Type B pancreatic cell (in vitro differentiated cells): ENCODE measurements around the gene IBA57. TPM values are rescaled to one million over a fixed set of nuclear protein-coding genes. Genes with fewer than 3 reads are reported as not detected.
"Not testable (repeated sequence)": the region's sequence is repeated elsewhere in the genome, so short reads cannot be mapped to it uniquely, and the experiment has no call there.

Experiments used
- DNase-seq: peaks from one replicate; pipeline ENCODE4 v3.0.0; 2021; ENCODE audit warnings: mixed read lengths; ENCODE audit not compliant: unreplicated experiment; ENCODE audit errors: extremely low spot score
- H3K27ac Mint-ChIP-seq: 2 replicates; pipeline ENCODE4 v1.8.0; 2021; ENCODE audit warnings: mild to moderate bottlenecking, mixed read lengths
- H3K27me3 Mint-ChIP-seq: 2 replicates; pipeline ENCODE4 v1.8.0; 2021; ENCODE audit warnings: mixed read lengths
- H3K36me3 Mint-ChIP-seq: 2 replicates; pipeline ENCODE4 v1.8.0; 2021; ENCODE audit warnings: mixed read lengths
- H3K4me1 Mint-ChIP-seq: one replicate; pipeline ENCODE4 v1.8.0; 2021; ENCODE audit warnings: mixed read lengths; ENCODE audit not compliant: unreplicated experiment
- H3K4me3 Mint-ChIP-seq: 2 replicates; pipeline ENCODE4 v1.8.0; 2021; ENCODE audit warnings: mild to moderate bottlenecking, mixed read lengths
- H3K9me3 Mint-ChIP-seq: 2 replicates; pipeline ENCODE4 v1.8.0; 2021; ENCODE audit warnings: mixed read lengths
- CTCF ChIP-seq: fragments of 200-600 bp; sonication (generic); conservative IDR thresholded peaks from 2 replicates; pipeline ENCODE4 v1.5.0; 2021; ENCODE audit warnings: antibody characterized with exemption, mild to moderate bottlenecking
- total RNA-seq: library from RNA; stranded (reverse); gene quantifications from 2 replicates; pipeline ENCODE4 v1.2.1, GENCODE V29; 2021; ENCODE audit warnings: low replicate concordance

IBA57 gene
- total RNA-seq, 1 donor from 2014 or later, result 9.5 TPM

GRCh38 chr1:228225740-228226139 is 60.1 kb downstream of the IBA57 start:
- Mint-ChIP-seq H3K4me3 (no peak overlapping the region), H3K27ac (no peak overlapping the region), H3K4me1 (no peaks in the 10 kb centered on the region), H3K27me3 (no peaks in the 10 kb centered on the region), H3K36me3 (peaks cover 36% of the 10 kb centered on the region), H3K9me3 (no peaks in the 10 kb centered on the region)
- DNase-seq, result no peak
- TF ChIP-seq CTCF, result no peak

DNA sequence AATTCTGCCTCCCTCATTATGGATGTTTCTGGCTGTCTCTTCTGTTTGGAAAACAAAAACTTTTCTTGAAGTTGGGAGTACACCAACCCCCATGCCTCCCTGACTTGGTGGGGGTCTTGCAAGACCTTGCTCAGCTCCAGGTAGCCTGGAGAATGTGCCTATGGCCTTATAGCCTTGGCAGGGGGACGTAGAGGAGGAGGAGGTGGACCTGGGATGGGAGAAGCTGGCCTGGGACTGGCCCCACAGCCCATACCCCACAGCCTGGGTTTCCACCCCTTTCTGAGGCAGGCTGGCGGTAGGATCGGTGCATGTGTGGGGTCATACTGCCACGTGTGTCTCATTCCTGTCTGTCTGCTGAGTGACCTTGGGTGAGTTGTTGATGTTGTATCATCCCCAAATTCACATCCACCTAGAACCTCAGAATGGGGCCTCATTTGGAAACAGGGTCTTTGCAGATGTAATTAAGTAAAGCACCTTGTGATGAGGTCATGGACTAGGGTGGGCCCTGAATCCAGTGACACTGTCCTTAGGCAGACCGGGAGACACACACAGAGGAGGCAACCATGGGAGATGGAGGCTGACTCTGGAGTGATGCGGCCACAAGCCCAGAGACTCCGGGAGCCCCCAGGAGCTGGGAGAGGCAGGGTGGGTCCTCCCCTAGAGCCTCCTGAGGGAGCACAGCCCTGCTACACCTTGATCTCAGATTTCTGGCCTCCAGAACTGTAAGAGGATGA is 60.7 kb downstream of the IBA57 start:
- Mint-ChIP-seq H3K27me3 (no peaks in the 10 kb centered on the region), H3K36me3 (peaks cover 37% of the 10 kb centered on the region), H3K4me3 (no peak overlapping the region), H3K4me1 (no peaks in the 10 kb centered on the region), H3K9me3 (no peaks in the 10 kb centered on the region), H3K27ac (no peak overlapping the region)
- TF ChIP-seq CTCF, result no peak
- peak; percentile 43 for DNase-seq

- peak; percentile 43 for TF ChIP-seq CTCF
- Mint-ChIP-seq H3K4me3 (no peak overlapping the region), H3K27ac (no peak overlapping the region), H3K36me3 (peaks cover 46% of the 10 kb centered on the region), H3K27me3 (no peaks in the 10 kb centered on the region), H3K4me1 (no peaks in the 10 kb centered on the region), H3K9me3 (no peaks in the 10 kb centered on the region)
- DNase-seq, result peak; percentile 64
These were observed 61.6 kb downstream of the IBA57 start for GRCh38 chr1:228226956-228227791.

DNA sequence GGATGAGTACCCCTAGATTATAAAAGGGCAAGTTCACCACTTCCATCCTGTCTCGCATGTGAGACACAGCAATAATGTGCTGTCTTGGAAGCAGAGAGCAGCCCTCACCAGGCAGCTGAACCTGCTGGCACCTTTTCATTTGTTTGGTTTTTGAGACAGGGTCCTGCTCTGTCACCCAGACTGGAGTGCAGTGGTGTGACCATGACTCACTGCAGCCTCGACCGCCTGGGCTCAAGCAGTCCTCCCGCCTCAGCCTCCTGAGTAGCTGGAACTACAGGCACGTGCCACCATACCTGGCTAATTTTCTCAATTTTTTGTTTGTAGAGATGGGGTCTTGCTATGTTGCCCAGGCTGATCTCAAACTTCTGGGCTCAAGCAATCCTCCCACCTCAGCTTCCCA is 62.5 kb downstream of the IBA57 start:
- not testable (repeated sequence) for DNase-seq, H3K4me1 Mint-ChIP-seq, H3K27me3 Mint-ChIP-seq, H3K9me3 Mint-ChIP-seq, H3K27ac Mint-ChIP-seq, H3K4me3 Mint-ChIP-seq
- peaks cover 45% of the 10 kb centered on the region for H3K36me3 Mint-ChIP-seq

DNA sequence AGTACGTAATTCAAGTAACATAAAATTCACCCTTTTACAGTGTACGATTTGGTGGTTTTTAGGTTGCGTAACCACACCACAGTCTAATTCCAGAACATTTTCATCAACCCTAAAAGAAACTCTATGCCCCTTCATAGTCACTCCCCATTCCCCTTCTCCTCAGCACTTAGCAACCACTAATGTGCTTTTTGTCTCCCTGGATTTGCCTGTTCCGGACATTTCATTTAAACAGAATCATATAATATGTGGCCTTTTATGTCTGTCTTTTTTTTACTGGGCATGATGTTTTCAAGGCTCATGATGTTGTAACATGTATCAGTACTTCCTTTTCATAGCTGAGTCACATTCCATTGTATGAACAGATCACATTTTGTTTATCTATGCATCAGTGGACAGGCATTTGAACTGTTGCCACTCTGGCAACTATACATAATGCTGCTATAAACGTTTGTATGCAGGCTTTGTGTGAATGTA is 63.0 kb downstream of the IBA57 start:
- no peak for DNase-seq
- H3K9me3 Mint-ChIP-seq, result no peaks in the 10 kb centered on the region
- H3K27ac Mint-ChIP-seq, result peak overlapping the region; percentile 60
- H3K36me3 Mint-ChIP-seq, result peaks cover 48% of the 10 kb centered on the region
- H3K4me3 Mint-ChIP-seq, result no peak overlapping the region
- H3K27me3 Mint-ChIP-seq, result no peaks in the 10 kb centered on the region
- TF ChIP-seq CTCF, result no peak
- H3K4me1 Mint-ChIP-seq, result no peaks in the 10 kb centered on the region

- no peak overlapping the region for H3K4me3 Mint-ChIP-seq
- no peak for DNase-seq
- H3K27me3 Mint-ChIP-seq, result no peaks in the 10 kb centered on the region
- H3K27ac Mint-ChIP-seq, result no peak overlapping the region
- no peaks in the 10 kb centered on the region for H3K4me1 Mint-ChIP-seq
- no peak for TF ChIP-seq CTCF
- peaks cover 52% of the 10 kb centered on the region for H3K36me3 Mint-ChIP-seq
- no peaks in the 10 kb centered on the region for H3K9me3 Mint-ChIP-seq
These were observed 65.6 kb downstream of the IBA57 start for GRCh38 chr1:228231189-228231588.
